ENCODE results near the gene GDPD3. TPM values are rescaled to one million over a fixed set of nuclear protein-coding genes. Genes with fewer than 3 reads are reported as not detected.

Gene GDPD3
- total RNA-seq, 2 experiments from 2014 or later: 11.8 to 13.2 TPM

Other genes with a start within 250 kb of the GDPD3 start
- gene SEZ6L2, start 214.0 kb downstream of the GDPD3 start, total RNA-seq: not detected
- not detected for gene ASPHD1, start 213.0 kb downstream of the GDPD3 start, total RNA-seq
- gene KCTD13, start 187.3 kb downstream of the GDPD3 start, total RNA-seq: 10 to 100 TPM; 28.4 to 36.1 TPM
- gene TMEM219, start 151.5 kb downstream of the GDPD3 start, total RNA-seq: 10 to 100 TPM; 57.8 to 60.5 TPM
- gene TAOK2, start 139.7 kb downstream of the GDPD3 start, total RNA-seq: 10 to 100 TPM; 47.7 to 48.8 TPM
- 10 to 100 TPM; 37.0 to 45.0 TPM for gene HIRIP3, start 117.9 kb downstream of the GDPD3 start, total RNA-seq
- gene INO80E, start 117.3 kb downstream of the GDPD3 start, total RNA-seq: 100 to 1,000 TPM; 113 to 134 TPM
- under 1 TPM; 0.19 to 0.30 TPM for gene DOC2A, start 102.5 kb downstream of the GDPD3 start, total RNA-seq
- not detected for gene C16orf92, start 90.3 kb downstream of the GDPD3 start, total RNA-seq
- 1 to 10 TPM; 7.1 to 7.2 TPM for gene TLCD3B, start 82.3 kb downstream of the GDPD3 start, total RNA-seq
- gene ALDOA, start 47.8 kb downstream of the GDPD3 start, total RNA-seq: 1,000 to 10,000 TPM; 1,139 to 1,329 TPM
- gene PPP4C, start 37.5 kb downstream of the GDPD3 start, total RNA-seq: 100 to 1,000 TPM; 129 to 136 TPM
- gene TBX6, start 21.6 kb downstream of the GDPD3 start, total RNA-seq: 1 to 10 TPM; 1.2 to 1.7 TPM
- gene YPEL3, start 17.3 kb downstream of the GDPD3 start, total RNA-seq: 10 to 100 TPM; 50.7 to 55.4 TPM
- gene MAPK3, start 9.7 kb upstream of the GDPD3 start, total RNA-seq: 10 to 100 TPM; 65.4 to 69.2 TPM
- 1,000 to 10,000 TPM; 1,809 to 1,847 TPM for gene CORO1A, start 70.1 kb upstream of the GDPD3 start, total RNA-seq
- 100 to 1,000 TPM; 136 to 141 TPM for gene BOLA2B, start 80.1 kb upstream of the GDPD3 start, total RNA-seq
- gene SLX1A, start 80.3 kb upstream of the GDPD3 start, total RNA-seq: 10 to 100 TPM; 54.1 to 95.0 TPM
- gene SULT1A3, start 85.7 kb upstream of the GDPD3 start, total RNA-seq: 10 to 100 TPM; 37.5 to 38.1 TPM
- gene NPIPB13, start 134.9 kb upstream of the GDPD3 start, total RNA-seq: 10 to 100 TPM in 1 of 2 experiments, 1 to 10 TPM in 1; 9.0 to 11.4 TPM
- 10 to 100 TPM; 51.8 to 65.0 TPM for gene CD2BP2, start 241.8 kb upstream of the GDPD3 start, total RNA-seq

Measured in activated CD4-positive, alpha-beta T cell treated with anti-CD3 and anti-CD28 coated beads, Interleukin-2, amount 10 ng/mL, durations not matched to agents 7 days and 5 days (primary cell).